ENCODE data around the gene KTI12.

KTI12 gene

GRCh38 chr1:52059321-52059720 lies 25.7 kb upstream of the KTI12 start:
- no peak for TF ChIP-seq CTCF (IDR thresholded peaks at IDR 0.05)

- no peak for TF ChIP-seq CTCF (IDR thresholded peaks at IDR 0.05)
These were observed 24.3 kb upstream of the KTI12 start for GRCh38 chr1:52057876-52058415.

GRCh38 chr1:52057255-52057654 lies 23.6 kb upstream of the KTI12 start:
- no peak for TF ChIP-seq CTCF (IDR thresholded peaks at IDR 0.05)

- TF ChIP-seq CTCF (IDR thresholded peaks at IDR 0.05): no peak
These were observed 23.3 kb upstream of the KTI12 start for GRCh38 chr1:52056937-52057231.

- TF ChIP-seq CTCF (IDR thresholded peaks at IDR 0.05): no peak
These were observed 22.7 kb upstream of the KTI12 start, which contains the start of gene BTF3L4 for GRCh38 chr1:52056163-52056936. Gene BTF3L4, plus strand, starts transcription at chr1:52056295. Its CDS starts 3,553 bp downstream, at chr1:52059848.

GRCh38 chr1:52055866-52056162 lies 22.2 kb upstream of the KTI12 start:
- no peak for TF ChIP-seq CTCF (IDR thresholded peaks at IDR 0.05)

GRCh38 chr1:52055066-52055865 lies 21.7 kb upstream of the KTI12 start, which contains the start of gene TXNDC12:
Gene TXNDC12, minus strand, starts transcription at chr1:52055191. Its CDS starts 95 bp downstream, at chr1:52055096.
- no peak for TF ChIP-seq CTCF (IDR thresholded peaks at IDR 0.05)
